Activated CD4-positive, alpha-beta T cell treated with anti-CD3 and anti-CD28 coated beads for 1 hour (primary cell): ENCODE measurements around the gene SLC25A26.

ENCODE experiments used
- DNase-seq: peaks from one replicate; pipeline ENCODE4 v3.0.0-alpha.2; 2020

The SLC25A26 gene

DNA sequence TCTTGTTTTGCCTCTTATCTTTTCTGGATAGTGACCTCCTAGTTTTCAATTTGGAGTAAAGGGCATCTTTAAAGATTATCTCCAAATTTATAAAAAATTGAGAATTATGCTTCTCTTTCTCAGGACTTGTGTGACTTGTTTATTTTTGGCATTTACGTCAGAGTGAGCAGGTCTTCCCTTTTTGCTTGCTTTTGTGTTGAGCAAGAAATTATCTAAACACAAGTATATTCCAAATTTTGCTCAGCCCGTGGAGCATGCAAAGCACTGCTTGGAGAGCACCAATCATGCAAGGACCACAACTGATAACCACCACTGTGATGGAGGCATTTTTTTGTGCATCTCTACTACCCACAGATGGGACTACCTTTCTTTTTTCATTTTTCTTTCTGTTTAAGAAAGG lies 7.1 kb downstream of the SLC25A26 start:
- DNase-seq, result no peak

DNA sequence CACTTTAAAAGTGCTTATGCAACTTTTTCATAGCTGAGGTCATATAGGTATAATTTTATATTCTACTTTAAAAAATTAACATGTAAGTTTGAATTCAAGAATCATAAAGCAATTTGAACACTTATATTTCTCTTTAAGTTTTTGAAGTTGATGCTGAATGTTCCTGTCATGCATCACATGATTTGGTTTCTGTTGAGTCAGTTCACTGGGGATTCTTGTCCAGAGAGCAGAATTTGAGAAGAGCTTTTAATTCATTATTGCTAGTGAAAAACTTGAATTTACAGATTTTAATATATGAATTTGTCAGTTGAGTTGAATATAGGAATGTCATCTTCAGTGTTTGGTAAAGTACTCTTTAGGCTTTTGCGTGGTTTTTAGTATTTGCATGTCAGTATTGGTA lies 7.9 kb downstream of the SLC25A26 start:
- no peak for DNase-seq

DNA sequence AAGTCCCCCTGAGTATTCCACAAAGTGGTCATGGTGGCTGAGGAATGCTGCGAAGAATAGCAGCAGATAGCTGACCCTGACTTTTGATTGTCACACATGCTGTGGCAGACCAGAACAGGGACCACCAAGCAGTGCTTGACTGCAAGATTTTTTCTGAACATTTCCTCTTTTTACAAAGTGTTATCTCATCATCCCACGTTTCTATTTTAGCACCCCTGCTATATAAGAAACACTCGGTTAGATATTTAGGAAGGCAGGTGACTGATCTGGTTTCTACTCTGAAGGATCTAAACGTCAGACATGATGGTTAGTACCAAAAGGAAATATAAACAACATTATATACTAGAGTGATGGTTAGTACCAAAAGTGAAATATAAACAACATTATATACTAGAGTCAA lies 9.1 kb downstream of the SLC25A26 start:
- no peak for DNase-seq

DNA sequence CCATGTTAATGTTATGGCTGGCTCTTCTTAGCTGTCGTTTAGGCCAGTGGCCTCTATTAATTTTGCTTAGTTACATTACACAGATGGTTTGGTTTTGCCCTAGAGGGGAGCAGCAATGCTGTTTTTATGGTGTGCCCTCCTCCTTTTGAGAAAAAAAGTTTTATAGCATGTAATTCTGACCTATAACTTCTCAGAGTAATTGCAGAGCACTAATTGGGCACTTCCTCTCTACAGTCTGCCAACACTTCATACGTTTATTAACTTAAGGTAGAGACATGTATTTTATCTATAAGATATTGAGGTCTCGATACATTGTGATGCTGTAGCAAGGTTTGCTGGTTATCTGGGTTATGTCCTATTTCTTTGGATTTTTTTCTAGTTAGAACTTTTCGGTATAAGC lies 12.2 kb downstream of the SLC25A26 start:
- no peak for DNase-seq

DNA sequence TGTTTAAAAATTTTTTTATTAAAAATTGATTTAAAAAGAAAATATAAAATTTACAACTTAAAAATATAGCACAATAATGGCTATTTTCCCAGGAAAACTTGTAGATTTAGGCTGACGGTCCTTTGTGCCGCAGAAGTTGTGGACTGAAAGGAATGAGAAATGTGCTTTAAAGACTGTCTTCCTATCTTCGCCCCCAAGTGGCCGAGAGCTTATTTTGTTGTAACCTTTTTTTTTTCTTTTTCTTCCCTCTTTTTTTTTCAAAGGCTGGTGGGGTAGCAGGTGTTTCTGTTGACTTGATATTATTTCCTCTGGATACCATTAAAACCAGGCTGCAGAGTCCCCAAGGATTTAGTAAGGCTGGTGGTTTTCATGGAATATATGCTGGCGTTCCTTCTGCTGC lies 15.5 kb downstream of the SLC25A26 start:
- DNase-seq, result no peak

DNA sequence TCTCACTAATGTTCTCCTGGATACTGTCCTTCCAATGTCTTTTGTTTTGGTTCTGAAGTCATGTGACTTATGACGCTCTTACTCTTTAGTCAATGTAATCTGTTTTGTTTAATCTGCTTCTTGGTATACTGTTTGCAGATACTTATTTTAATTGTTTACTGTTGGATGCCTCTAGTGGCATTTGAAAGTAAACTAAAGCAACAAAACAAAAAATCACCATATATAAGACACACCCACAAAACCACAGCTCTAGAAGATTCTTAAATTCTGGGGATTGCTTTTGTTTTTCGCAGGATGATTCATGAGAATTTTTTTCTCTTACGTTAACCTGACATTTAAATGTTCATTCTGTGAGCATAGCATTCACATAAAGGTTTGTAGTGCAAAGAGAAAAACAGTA lies 16.8 kb downstream of the SLC25A26 start:
- DNase-seq, result no peak

GRCh38 chr3:66239513-66240123 lies 18.8 kb downstream of the SLC25A26 start:
- no peak for DNase-seq

DNA sequence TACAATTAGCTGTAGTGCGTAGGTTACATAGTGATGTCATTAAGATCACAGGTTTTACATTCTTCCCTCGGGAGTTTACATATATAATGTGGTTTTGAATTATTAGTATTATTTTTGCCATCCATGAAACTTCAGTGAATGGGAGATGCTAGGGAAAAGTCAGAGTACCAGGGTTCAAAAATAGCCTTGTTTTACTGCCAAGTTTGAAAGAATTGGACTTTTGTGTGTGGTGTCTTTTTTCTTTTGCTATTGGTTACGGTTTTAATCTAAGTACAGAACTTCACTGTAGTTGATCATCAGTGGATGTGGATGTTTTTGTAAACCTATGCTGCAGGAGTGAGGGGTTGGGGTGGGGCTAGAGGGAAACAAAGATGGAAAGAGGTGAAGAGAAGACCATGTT lies 20.7 kb downstream of the SLC25A26 start:
- no peak for DNase-seq

DNA sequence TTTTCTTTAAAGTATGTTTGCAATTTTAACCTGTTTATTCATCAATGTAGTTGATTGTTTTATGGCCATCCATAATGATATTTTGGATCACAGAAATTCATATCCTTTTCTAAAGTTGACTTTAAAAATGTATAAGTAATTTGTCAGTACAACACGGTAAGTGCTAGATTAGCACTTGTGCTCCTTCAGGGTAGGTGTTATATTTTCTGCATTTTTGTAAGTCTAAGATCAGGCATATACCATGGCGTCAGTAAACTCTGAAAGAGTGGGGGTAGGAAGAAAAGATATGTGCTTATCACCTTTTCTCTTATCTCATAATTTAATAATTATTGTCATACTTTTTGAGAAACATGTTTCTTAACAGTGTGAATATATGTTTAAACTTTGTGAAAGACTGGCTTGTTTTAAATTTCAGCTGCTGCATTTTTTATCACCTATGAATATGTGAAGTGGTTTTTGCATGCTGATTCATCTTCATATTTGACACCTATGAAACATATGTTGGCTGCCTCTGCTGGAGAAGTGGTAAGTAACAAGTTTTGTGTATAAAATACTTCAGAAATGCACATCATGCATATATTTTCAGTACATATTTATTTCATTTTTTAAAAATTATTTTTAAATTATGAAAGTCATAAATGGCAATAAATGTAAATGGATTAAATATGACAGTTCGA lies 22.1 kb downstream of the SLC25A26 start:
- DNase-seq, result no peak

- no peak for DNase-seq
Observed at GRCh38 chr3:66248641-66249040, 27.8 kb downstream of the SLC25A26 start.

DNA sequence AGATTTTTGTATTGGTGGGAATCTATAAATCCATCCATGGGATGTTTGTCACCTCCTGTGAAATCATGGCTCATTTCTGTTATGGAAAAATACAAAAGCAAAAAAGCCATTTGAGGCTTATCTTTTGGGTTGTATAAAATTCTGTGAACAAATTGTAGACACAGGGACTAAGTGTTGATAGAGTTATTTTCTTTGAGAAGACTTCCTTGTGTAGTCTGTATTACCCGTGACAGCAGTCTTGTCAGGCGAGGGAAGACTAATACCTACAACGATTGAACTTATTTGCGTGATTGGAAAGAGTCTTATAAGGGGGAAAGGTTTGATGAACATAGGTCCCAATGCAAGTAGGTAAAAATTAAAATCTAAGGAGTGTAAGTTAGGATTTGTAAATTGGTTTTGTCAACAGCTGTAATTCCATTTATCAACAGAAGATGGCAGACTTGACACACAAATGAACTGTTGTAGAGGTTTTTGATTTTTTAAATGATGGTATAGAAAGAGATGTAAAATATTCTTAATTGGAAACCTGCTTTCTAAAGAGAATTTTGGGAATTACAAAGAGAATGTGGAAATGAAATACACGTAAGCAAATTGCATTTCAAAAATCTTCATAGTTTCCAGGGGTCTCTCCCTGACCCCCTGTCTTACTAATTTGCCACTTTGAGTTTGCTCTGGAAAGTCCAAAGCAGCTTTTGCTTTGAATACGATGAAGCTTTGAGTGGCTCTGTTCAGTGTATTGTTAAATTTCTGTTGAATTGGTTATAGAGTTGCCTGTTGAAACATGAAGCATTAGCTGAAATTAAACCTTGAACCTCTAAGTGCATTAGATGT lies 33.2 kb downstream of the SLC25A26 start:
- DNase-seq, result no peak

- DNase-seq, result no peak
Observed at GRCh38 chr3:66255865-66256264, 35.1 kb downstream of the SLC25A26 start.

DNA sequence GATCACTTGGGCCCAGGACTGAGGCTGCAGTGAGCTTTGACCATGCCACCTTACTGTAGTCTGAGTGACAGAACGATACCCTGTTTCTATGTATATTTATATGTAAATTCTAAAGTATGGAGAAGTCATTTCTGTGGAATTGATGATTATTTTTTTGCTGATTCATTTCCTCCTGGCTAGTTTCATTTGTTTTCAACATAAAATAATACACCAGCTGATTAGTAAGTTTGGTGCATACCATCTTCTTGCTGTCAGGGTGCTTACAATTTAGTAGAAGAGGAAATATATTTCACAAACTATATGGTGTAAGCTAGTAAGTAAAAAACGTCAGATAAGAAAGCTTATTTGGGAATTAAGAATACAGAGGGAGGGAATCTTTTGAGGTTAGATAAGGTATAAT lies 36.0 kb downstream of the SLC25A26 start:
- DNase-seq, result no peak

- no peak for DNase-seq
Observed at GRCh38 chr3:66259566-66260255, 38.9 kb downstream of the SLC25A26 start.

DNA sequence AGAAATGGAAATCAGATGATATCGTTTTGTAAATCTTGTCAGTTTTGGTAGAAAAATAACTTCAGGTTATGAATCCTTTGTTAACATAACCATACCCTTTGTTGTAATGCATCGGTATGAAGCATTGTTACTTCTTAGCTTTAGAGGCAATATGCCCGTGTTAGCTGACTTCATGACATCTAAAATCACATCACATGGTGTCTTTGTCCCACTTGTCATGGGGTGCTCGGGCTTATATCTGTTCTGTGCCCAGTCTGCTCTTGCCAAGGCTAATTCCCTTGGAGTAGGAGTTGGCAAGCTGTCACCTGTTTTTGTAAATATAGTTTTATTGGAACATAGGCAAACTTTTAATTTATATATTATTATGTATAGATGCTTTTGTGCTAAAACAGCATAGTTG lies 39.6 kb downstream of the SLC25A26 start:
- DNase-seq, result no peak

GRCh38 chr3:66261355-66261754 lies 40.6 kb downstream of the SLC25A26 start:
- DNase-seq, result no peak

- no peak for DNase-seq
Observed at GRCh38 chr3:66265649-66266048, 44.8 kb downstream of the SLC25A26 start.

GRCh38 chr3:66266551-66266950 lies 45.8 kb downstream of the SLC25A26 start:
- no peak for DNase-seq

- no peak for DNase-seq
Observed at GRCh38 chr3:66267031-66267430, 46.2 kb downstream of the SLC25A26 start.

DNA sequence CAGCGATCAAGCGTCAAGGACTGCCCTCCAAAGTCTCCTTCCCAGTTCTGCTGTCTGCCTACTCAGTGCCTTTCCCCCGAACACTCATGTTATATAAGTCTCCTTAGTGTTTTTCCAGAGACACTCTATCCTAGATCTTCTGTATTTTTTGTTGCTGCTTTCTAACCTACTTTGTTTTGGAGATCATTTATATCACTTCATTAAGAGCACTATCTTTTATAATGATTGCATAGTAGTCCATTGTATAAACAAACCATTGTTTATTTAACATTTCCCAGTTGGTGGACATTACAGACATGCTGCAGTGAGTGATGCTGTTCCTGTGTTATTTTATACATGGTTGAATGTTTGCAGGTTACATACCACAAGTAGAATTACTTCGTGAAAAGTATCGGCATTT lies 47.1 kb downstream of the SLC25A26 start:
- DNase-seq, result no peak

DNA sequence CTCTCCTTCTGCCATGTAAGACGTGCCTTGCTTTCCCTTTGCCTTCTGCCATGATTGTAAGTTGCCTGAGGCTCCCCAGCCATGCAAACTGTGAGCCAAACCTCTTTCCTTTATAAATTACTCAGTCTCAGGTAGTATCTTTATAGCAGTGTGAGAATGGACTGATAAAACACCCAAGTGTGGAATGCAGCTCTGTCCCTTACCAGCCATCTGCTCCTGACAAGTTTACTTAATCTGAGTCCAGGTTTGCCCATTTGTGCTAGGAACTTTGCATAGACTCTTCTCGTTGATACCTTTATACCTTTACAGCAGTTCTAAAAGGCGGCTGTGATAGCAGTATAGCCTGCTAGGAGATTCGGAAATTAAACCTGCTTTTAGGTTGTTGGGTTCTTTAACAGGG lies 48.1 kb downstream of the SLC25A26 start:
- DNase-seq, result no peak

DNA sequence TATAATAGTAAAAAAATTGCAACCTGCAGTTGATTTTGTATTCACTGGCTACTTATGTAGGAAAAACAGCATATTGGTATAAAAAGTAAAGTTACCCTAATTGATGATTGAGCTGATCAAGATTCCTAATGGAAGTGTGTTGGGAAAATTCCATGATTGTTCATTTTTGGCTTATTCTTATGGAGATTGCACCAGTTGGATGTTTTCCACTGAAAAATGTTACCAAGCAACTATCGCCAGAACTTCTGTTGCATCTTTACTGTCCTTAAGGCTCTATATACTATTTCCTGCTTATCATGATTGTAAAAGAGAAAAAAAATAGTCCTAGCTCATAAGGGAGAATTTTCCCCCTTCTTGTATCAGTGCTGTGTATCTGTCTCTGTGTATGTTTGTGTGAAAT lies 48.6 kb downstream of the SLC25A26 start:
- no peak for DNase-seq

GRCh38 chr3:66270288-66270687 lies 49.5 kb downstream of the SLC25A26 start:
- no peak for DNase-seq

DNA sequence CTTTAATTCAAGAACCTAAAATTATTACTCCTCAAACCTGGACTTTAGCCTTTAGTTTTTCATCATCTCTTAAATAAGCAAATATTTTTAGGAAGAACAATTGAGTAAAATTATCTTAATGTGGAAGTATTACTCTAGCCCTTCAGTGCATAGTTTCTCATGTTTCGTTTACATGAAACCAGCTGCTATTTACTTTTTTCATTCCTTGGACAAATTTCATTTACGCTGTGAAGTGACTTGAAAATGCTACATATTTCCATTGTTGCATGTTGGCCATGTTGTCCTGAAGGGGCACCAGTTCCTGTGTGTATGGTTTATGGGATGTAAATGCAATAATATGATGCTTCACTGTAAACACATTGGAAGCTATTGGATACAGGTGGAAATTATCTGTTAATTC lies 49.9 kb downstream of the SLC25A26 start:
- no peak for DNase-seq
